Right ventricle myocardium superior (tissue), 1 donor: ENCODE data around the gene ELAVL1. TPM values are rescaled to one million over a fixed set of nuclear protein-coding genes. Genes with fewer than 3 reads are reported as not detected.

ENCODE experiments used
- ATAC-seq: fragments of 200-7000 bp; cut with Tn5 transposase; one replicate; pipeline ENCODE4 v1.9.1; 2020; ENCODE audit warnings: mild to moderate bottlenecking; ENCODE audit not compliant: poor library complexity
- DNase-seq: peaks from one replicate; pipeline ENCODE4 v3.0.0-alpha.2; 2020
- intact Hi-C: fragments of 100-400 bp; cut with DNase I; formaldehyde crosslinking; loops from one replicate; pipeline ENCODE4 v1.11.2; 2022
- total RNA-seq: library from RNA; stranded (reverse); fragmentation: NEBNext Ultra II Directional; extraction: Animal tissue kit (Norgen Biotek cat#: 25700); gene quantifications from one replicate; pipeline ENCODE4 v1.2.1, GENCODE V29; 2021
- donor health status: DM: no; HTN: yes; CAD: no; lungs with severe emphysema.

Gene ELAVL1
- total RNA-seq, 1 donor from 2014 or later, result 49.4 TPM

GRCh38 chr19:7959211-7959610 is 46.2 kb downstream of the ELAVL1 start:
- ATAC-seq, result no peak
- intact Hi-C loops, result no loop called here

GRCh38 chr19:7955696-7956095 is 49.7 kb downstream of the ELAVL1 start:
- intact Hi-C loops, result no loop called here

More at GRCh38 chr19:7959211-7959610, 46.2 kb downstream of the ELAVL1 start:
- no peak for DNase-seq

GRCh38 chr19:7953576-7953975 is 51.9 kb downstream of the ELAVL1 start:
- ATAC-seq (no peak), DNase-seq (no peak)
- intact Hi-C loops, result no loop called here

More at GRCh38 chr19:7955696-7956095, 49.7 kb downstream of the ELAVL1 start:
- no peak for ATAC-seq
- no peak for DNase-seq

GRCh38 chr19:7953060-7953459 is 52.4 kb downstream of the ELAVL1 start:
- ATAC-seq, result no peak
- intact Hi-C loops, result no loop called here
- no peak for DNase-seq

- DNase-seq (no peak), ATAC-seq (no peak)
- intact Hi-C loops, result loop anchor here (10.0 kb wide), 1 partner anchor 207 kb away; no protein-coding TSS in a partner anchor
These were observed 57.5 kb downstream of the ELAVL1 start for GRCh38 chr19:7947939-7948338.

- ATAC-seq (peak; percentile 78), DNase-seq (peak; percentile 91)
- intact Hi-C loops, result loop anchor here (5.0 to 10.0 kb wide), 3 partner anchors 58 to 308 kb away; no protein-coding TSS in a partner anchor
These were observed 61.2 kb downstream of the ELAVL1 start for GRCh38 chr19:7944177-7944761.

GRCh38 chr19:7943444-7944176 is 61.8 kb downstream of the ELAVL1 start, which contains the start of gene TIMM44:
Gene TIMM44 (minus strand): TSS chr19:7943666. CDS start chr19:7943651, 15 bp downstream.
- DNase-seq (peak; percentile 99), ATAC-seq (peak; percentile 98)
- intact Hi-C loops, result loop anchor here (5.0 to 10.0 kb wide), 3 partner anchors 59 to 309 kb away; no protein-coding TSS in a partner anchor

GRCh38 chr19:7942981-7943443 is 62.4 kb downstream of the ELAVL1 start:
- ATAC-seq (no peak), DNase-seq (no peak)
- intact Hi-C loops, result loop anchor here (5.0 to 10.0 kb wide), 3 partner anchors 59 to 309 kb away; no protein-coding TSS in a partner anchor

- ATAC-seq, result no peak
- DNase-seq, result no peak
These were observed 63.4 kb downstream of the ELAVL1 start for GRCh38 chr19:7941895-7942596.

GRCh38 chr19:7940841-7941240 is 64.6 kb downstream of the ELAVL1 start:
- intact Hi-C loops, result loop anchor here (5.0 to 10.0 kb wide), 3 partner anchors 61 to 311 kb away; no protein-coding TSS in a partner anchor
- no peak for ATAC-seq
- DNase-seq, result no peak

More at GRCh38 chr19:7941895-7942596, 63.4 kb downstream of the ELAVL1 start:
- intact Hi-C loops, result loop anchor here (5.0 to 10.0 kb wide), 3 partner anchors 60 to 310 kb away; no protein-coding TSS in a partner anchor

GRCh38 chr19:7934766-7935165 is 70.7 kb downstream of the ELAVL1 start:
- intact Hi-C loops, result no loop called here
- ATAC-seq (no peak), DNase-seq (no peak)

- DNase-seq, result no peak
- intact Hi-C loops, result no loop called here
- no peak for ATAC-seq
These were observed 71.4 kb downstream of the ELAVL1 start for GRCh38 chr19:7933828-7934725.

GRCh38 chr19:7933411-7933810 is 72.0 kb downstream of the ELAVL1 start:
- ATAC-seq (no peak), DNase-seq (no peak)
- intact Hi-C loops, result no loop called here

- ATAC-seq (no peak), DNase-seq (no peak)
- intact Hi-C loops, result no loop called here
These were observed 72.5 kb downstream of the ELAVL1 start for GRCh38 chr19:7932930-7933300.

GRCh38 chr19:7932276-7932929 is 73.0 kb downstream of the ELAVL1 start:
- intact Hi-C loops, result no loop called here
- DNase-seq (no peak), ATAC-seq (no peak)

- ATAC-seq (no peak), DNase-seq (no peak)
- intact Hi-C loops, result no loop called here
These were observed 74.0 kb downstream of the ELAVL1 start for GRCh38 chr19:7931221-7932061.

GRCh38 chr19:7930765-7931164 is 74.7 kb downstream of the ELAVL1 start:
- DNase-seq, result no peak
- no peak for ATAC-seq
- intact Hi-C loops, result no loop called here
